HAP-1 (cell line): Measurements from ENCODE around the gene KLHDC7B.
"Not testable (repeated sequence)": the region's sequence is repeated elsewhere in the genome, so short reads cannot be mapped to it uniquely, and the experiment has no call there.

ENCODE experiments used
- DNase-seq, 2 experiments: peaks; one replicate each; pipeline ENCODE4 v3.0.0-alpha.2; 2016 to 2020; ENCODE audit warnings: low spot score in 2 of 2
- H3K27me3 ChIP-seq: fragments of 250-450 bp; sonication (Bioruptor Pico); 2 replicates; pipeline ENCODE4 v1.5.1; 2020; ENCODE audit warnings: low read depth, mild to moderate bottlenecking, moderate library complexity
- H3K36me3 ChIP-seq: fragments of 250-450 bp; sonication (Bioruptor Pico); replicated peaks from 2 replicates; pipeline ENCODE4 v1.5.1; 2020; ENCODE audit warnings: mild to moderate bottlenecking
- H3K4me1 ChIP-seq: fragments of 250-450 bp; sonication (Bioruptor Pico); 2 replicates; pipeline ENCODE4 v1.5.1; 2020; ENCODE audit warnings: mild to moderate bottlenecking
- H3K4me3 ChIP-seq: fragments of 250-450 bp; sonication (Bioruptor Pico); 2 replicates; pipeline ENCODE4 v1.5.1; 2020; ENCODE audit warnings: mild to moderate bottlenecking, moderate library complexity
- H3K9me3 ChIP-seq: fragments of 250-450 bp; sonication (Bioruptor Pico); 2 replicates; pipeline ENCODE4 v1.5.1; 2020; ENCODE audit warnings: mild to moderate bottlenecking, moderate library complexity
- in situ Hi-C: fragments of 300-500 bp; cut with MboI; formaldehyde crosslinking; loops from 3 replicates; pipeline ENCODE4 v1.14.3; 2020; ENCODE audit warnings: low sequenced_read_pairs, inconsistent platforms, mixed read lengths

KLHDC7B gene

GRCh38 chr22:50507421-50507990 is 38.2 kb upstream of the KLHDC7B start, which contains the start of gene LMF2:
LMF2 (minus strand) TSS chr22:50507702; CDS start chr22:50507675, 27 bp downstream.
- H3K9me3 ChIP-seq = no peaks in the 10 kb centered on the region
- peaks cover 38% of the 10 kb centered on the region for H3K36me3 ChIP-seq
- DNase-seq = peak; percentile 77 to 94
- in situ Hi-C loops = no loop called here
- peak within 1 kb of the TSS; percentile 99 for H3K4me3 ChIP-seq
- no peaks in the 10 kb centered on the region for H3K27me3 ChIP-seq
- peaks cover 8% of the 10 kb centered on the region for H3K4me1 ChIP-seq

- in situ Hi-C loops = no loop called here
These were observed 37.5 kb upstream of the KLHDC7B start, which contains the start of gene NCAPH2 for GRCh38 chr22:50507991-50508884. NCAPH2 (plus strand) TSS chr22:50508224; CDS start chr22:50508338, 114 bp downstream.

GRCh38 chr22:50508897-50509296 is 36.8 kb upstream of the KLHDC7B start:
- Histone ChIP-seq H3K36me3 (peaks cover 32% of the 10 kb centered on the region), H3K4me3 (peak overlapping the region; percentile 99), H3K4me1 (peaks cover 8% of the 10 kb centered on the region), H3K27me3 (no peaks in the 10 kb centered on the region), H3K9me3 (no peaks in the 10 kb centered on the region)
- no peak for DNase-seq
- in situ Hi-C loops = no loop called here

More at GRCh38 chr22:50507991-50508884, 37.5 kb upstream of the KLHDC7B start, which contains the start of gene NCAPH2:
- Histone ChIP-seq H3K4me3 (peak within 1 kb of the TSS; percentile 99), H3K36me3 (peaks cover 37% of the 10 kb centered on the region), H3K27me3 (no peaks in the 10 kb centered on the region), H3K4me1 (peaks cover 8% of the 10 kb centered on the region), H3K9me3 (no peaks in the 10 kb centered on the region)
- DNase-seq = peak; percentile 89 to 97

- Histone ChIP-seq H3K27me3 (no peaks in the 10 kb centered on the region), H3K9me3 (no peaks in the 10 kb centered on the region), H3K4me3 (no peak overlapping the region), H3K4me1 (peaks cover 8% of the 10 kb centered on the region), H3K36me3 (peaks cover 36% of the 10 kb centered on the region)
- in situ Hi-C loops = loop anchor here (10.0 kb wide), 1 partner anchor 258 kb away; the partner anchor contains the start of gene HDAC10
- DNase-seq = no peak
These were observed 32.5 kb upstream of the KLHDC7B start for GRCh38 chr22:50513175-50513574.

- no peaks in the 10 kb centered on the region for H3K9me3 ChIP-seq
- no peak overlapping the region for H3K4me3 ChIP-seq
- in situ Hi-C loops = loop anchor here (10.0 kb wide), 1 partner anchor 261 kb away; the partner anchor contains the start of gene HDAC10
- no peak for DNase-seq
- H3K36me3 ChIP-seq = peaks cover 52% of the 10 kb centered on the region
- no peaks in the 10 kb centered on the region for H3K4me1 ChIP-seq
- no peaks in the 10 kb centered on the region for H3K27me3 ChIP-seq
These were observed 29.6 kb upstream of the KLHDC7B start for GRCh38 chr22:50516068-50516467.

- peaks cover 58% of the 10 kb centered on the region for H3K36me3 ChIP-seq
- no peaks in the 10 kb centered on the region for H3K9me3 ChIP-seq
- no peaks in the 10 kb centered on the region for H3K27me3 ChIP-seq
- DNase-seq = no peak
- in situ Hi-C loops = loop anchor here (10.0 kb wide), 1 partner anchor 262 kb away; the partner anchor contains the start of gene HDAC10
- H3K4me1 ChIP-seq = no peaks in the 10 kb centered on the region
- no peak overlapping the region for H3K4me3 ChIP-seq
These were observed 28.8 kb upstream of the KLHDC7B start for GRCh38 chr22:50516891-50517290.

- H3K36me3 ChIP-seq = peaks cover 63% of the 10 kb centered on the region
- in situ Hi-C loops = loop anchor here (10.0 kb wide), 1 partner anchor 263 kb away; the partner anchor contains the start of gene HDAC10
These were observed 28.0 kb upstream of the KLHDC7B start for GRCh38 chr22:50517495-50518260.

GRCh38 chr22:50518606-50519005 is 27.1 kb upstream of the KLHDC7B start:
- H3K4me1 ChIP-seq = no peaks in the 10 kb centered on the region
- no peak for DNase-seq
- peaks cover 68% of the 10 kb centered on the region for H3K36me3 ChIP-seq
- H3K27me3 ChIP-seq = no peaks in the 10 kb centered on the region
- H3K9me3 ChIP-seq = no peaks in the 10 kb centered on the region
- in situ Hi-C loops = loop anchor here (10.0 kb wide), 1 partner anchor 264 kb away; the partner anchor contains the start of gene HDAC10
- H3K4me3 ChIP-seq = no peak overlapping the region

More at GRCh38 chr22:50517495-50518260, 28.0 kb upstream of the KLHDC7B start:
- no peaks in the 10 kb centered on the region for H3K27me3 ChIP-seq
- no peak overlapping the region for H3K4me3 ChIP-seq
- DNase-seq = no peak
- H3K4me1 ChIP-seq = no peaks in the 10 kb centered on the region
- H3K9me3 ChIP-seq = no peaks in the 10 kb centered on the region

GRCh38 chr22:50519151-50519550 is 26.5 kb upstream of the KLHDC7B start:
- Histone ChIP-seq H3K4me3 (no peak overlapping the region), H3K27me3 (no peaks in the 10 kb centered on the region), H3K36me3 (peaks cover 74% of the 10 kb centered on the region), H3K4me1 (no peaks in the 10 kb centered on the region), H3K9me3 (no peaks in the 10 kb centered on the region)
- DNase-seq = no peak
- in situ Hi-C loops = loop anchor here (10.0 kb wide), 1 partner anchor 264 kb away; the partner anchor contains the start of gene HDAC10

GRCh38 chr22:50520184-50520583 is 25.5 kb upstream of the KLHDC7B start:
- in situ Hi-C loops, DNase-seq: not testable (repeated sequence)
- H3K36me3 ChIP-seq = peaks cover 75% of the 10 kb centered on the region

GRCh38 chr22:50520826-50521453 is 24.8 kb upstream of the KLHDC7B start:
- Histone ChIP-seq H3K4me1 (no peaks in the 10 kb centered on the region), H3K4me3 (no peak overlapping the region), H3K27me3 (no peaks in the 10 kb centered on the region), H3K9me3 (no peaks in the 10 kb centered on the region), H3K36me3 (peaks cover 74% of the 10 kb centered on the region)
- in situ Hi-C loops = no loop called here
- DNase-seq = no peak

More at GRCh38 chr22:50520184-50520583, 25.5 kb upstream of the KLHDC7B start:
- H3K4me3 ChIP-seq, H3K4me1 ChIP-seq, H3K9me3 ChIP-seq, H3K27me3 ChIP-seq: not testable (repeated sequence)

GRCh38 chr22:50521710-50522109 is 24.0 kb upstream of the KLHDC7B start:
- Histone ChIP-seq H3K4me3 (no peak overlapping the region), H3K27me3 (no peaks in the 10 kb centered on the region), H3K4me1 (peaks cover 1% of the 10 kb centered on the region; the same call in 1 of the 2 replicates), H3K9me3 (no peaks in the 10 kb centered on the region), H3K36me3 (peaks cover 67% of the 10 kb centered on the region)
- DNase-seq = no peak
- in situ Hi-C loops = no loop called here
